SK-N-SH (cell line): ENCODE measurements around the gene SS18. TPM values are rescaled to one million over a fixed set of nuclear protein-coding genes. Genes with fewer than 3 reads are reported as not detected.

ENCODE experiments used
- CTCF ChIA-PET: fragments of 300-600, 350-600 bp; formaldehyde crosslinking; extraction: SDS; loops from one replicate; lab custom pipeline; 2021; lab: Yijun Ruan, JAX
- POLR2A ChIA-PET: fragments of 350-600 bp; sonication (Branson Sonifier 250); formaldehyde crosslinking; extraction: SDS; loops from one replicate; lab custom pipeline; 2020; ENCODE audit warnings: antibody characterized with exemption, inconsistent platforms; lab: Yijun Ruan, JAX
- DNase-seq: peaks from one replicate; pipeline ENCODE4 v3.0.0; 2012
- H2AFZ ChIP-seq: fragments of 200-600 bp; sonication (generic); 2 replicates; pipeline ENCODE4 v1.8.1; 2016; ENCODE audit warnings: antibody characterized with exemption, mild to moderate bottlenecking, low read depth
- H3F3A ChIP-seq: fragments of 200-600 bp; sonication (generic); replicated peaks from 2 replicates; pipeline ENCODE3; 2016; ENCODE audit warnings: antibody characterized with exemption, mild to moderate bottlenecking; ENCODE audit not compliant: insufficient read depth
- H3K27ac ChIP-seq, 2 experiments: fragments of 200-500 bp in 1 of 2; fragments of 200-600 bp in 1 of 2; sonication (Bioruptor generic) in 1 of 2; sonication (generic), shearing (Covaris generic) in 1 of 2; 2 replicates each; pipeline versions ENCODE4 v1.5.1 to v1.6.1; 2014 to 2016; ENCODE audit warnings: low read depth in 2 of 2, inconsistent platforms in 1 of 2, low read length in 1 of 2, mild to moderate bottlenecking in 1 of 2, mixed read lengths in 1 of 2
- H3K27me3 ChIP-seq: fragments of 200-600 bp; sonication (generic), shearing (Covaris generic); 2 replicates; pipeline ENCODE4 v1.6.1; 2016; ENCODE audit warnings: mixed run types; ENCODE audit not compliant: insufficient read depth
- H3K36me3 ChIP-seq, 2 experiments: fragments of 200-500 bp in 1 of 2; fragments of 200-600 bp in 1 of 2; sonication (Bioruptor generic) in 1 of 2; sonication (generic) in 1 of 2; replicated peaks in 1 of 2; 2 replicates each; pipeline versions ENCODE3 to v1.5.1; 2014 to 2016; ENCODE audit warnings: low read length in 1 of 2, mild to moderate bottlenecking in 1 of 2; ENCODE audit not compliant: insufficient read depth in 2 of 2, control insufficient read depth in 1 of 2
- H3K4me1 ChIP-seq, 2 experiments: fragments of 200-500 bp in 1 of 2; fragments of 200-600 bp in 1 of 2; sonication (Bioruptor generic) in 1 of 2; sonication (generic), shearing (Covaris generic) in 1 of 2; 2 replicates each; pipeline versions ENCODE4 v1.5.1 to v1.6.1; 2014 to 2016; ENCODE audit warnings: low read depth in 1 of 2, low read length in 1 of 2, mixed run types in 1 of 2; ENCODE audit not compliant: insufficient read depth in 2 of 2, control insufficient read depth in 1 of 2
- H3K4me2 ChIP-seq: fragments of 200-600 bp; sonication (generic), shearing (Covaris generic); 2 replicates; pipeline ENCODE4 v1.6.1; 2017; ENCODE audit warnings: mixed run types
- H3K4me3 ChIP-seq, 2 experiments: fragments of 200-500 bp in 1 of 2; fragments of 200-600 bp in 1 of 2; sonication (Bioruptor generic) in 1 of 2; sonication (generic), shearing (Covaris generic) in 1 of 2; 2 replicates each; pipeline versions ENCODE4 v1.5.1 to v1.8.1; 2014 to 2016; ENCODE audit warnings: low read depth in 2 of 2, inconsistent platforms in 1 of 2, low read length in 1 of 2, mild to moderate bottlenecking in 1 of 2, mixed read lengths in 1 of 2, moderate library complexity in 1 of 2
- H3K79me2 ChIP-seq: fragments of 200-600 bp; sonication (generic); 2 replicates; pipeline ENCODE4 v1.8.1; 2017; ENCODE audit warnings: mild to moderate bottlenecking; ENCODE audit not compliant: insufficient read depth
- H3K9ac ChIP-seq: fragments of 200-600 bp; sonication (generic); 2 replicates; pipeline ENCODE4 v1.6.1; 2017; ENCODE audit warnings: mixed run types
- H3K9me2 ChIP-seq: fragments of 200-600 bp; sonication (generic); 2 replicates; pipeline ENCODE4 v1.6.1; 2017; ENCODE audit warnings: mixed run types
- H3K9me3 ChIP-seq: fragments of 200-600 bp; sonication (generic); 2 replicates; pipeline ENCODE4 v1.6.1; 2017; ENCODE audit warnings: mixed run types, mild to moderate bottlenecking, moderate library complexity
- H4K20me1 ChIP-seq: fragments of 200-600 bp; sonication (generic); 2 replicates; pipeline ENCODE4 v1.6.1; 2017; ENCODE audit warnings: mild to moderate bottlenecking, mixed run types; ENCODE audit not compliant: insufficient read depth
- CHD2 ChIP-seq: fragments of 150-350 bp; IDR thresholded peaks from 2 replicates; pipeline ENCODE4 v1.6.1; 2018; ENCODE audit warnings: low read length; ENCODE audit not compliant: partially characterized antibody
- ELF1 ChIP-seq: IDR thresholded peaks from 2 replicates; pipeline ENCODE4 v1.4.0; 2012
- EZH2phosphoT487 ChIP-seq: fragments of 200-600 bp; sonication (generic); IDR thresholded peaks from 2 replicates; pipeline ENCODE4 v1.6.1; 2017; ENCODE audit warnings: low read depth, mixed run types, mild to moderate bottlenecking, antibody characterized with exemption, moderate library complexity, borderline replicate concordance
- FOSL2 ChIP-seq: IDR thresholded peaks from 2 replicates; pipeline ENCODE4 v1.4.0; 2012; ENCODE audit warnings: low read depth, mild to moderate bottlenecking, moderate library complexity, borderline replicate concordance
- FOXJ3 ChIP-seq: sonication (generic); formaldehyde crosslinking; IDR thresholded peaks from 2 replicates; pipeline ENCODE4 v1.5.1; 2020; ENCODE audit warnings: mild to moderate bottlenecking, missing genetic modification reagents
- GABPA ChIP-seq: IDR thresholded peaks from 2 replicates; pipeline ENCODE4 v1.4.0; 2012; ENCODE audit warnings: low read depth, mild to moderate bottlenecking
- GATA2 ChIP-seq: sonication (generic); formaldehyde crosslinking; IDR thresholded peaks from 2 replicates; pipeline ENCODE4 v1.5.0; 2020; ENCODE audit warnings: mild to moderate bottlenecking, missing genetic modification reagents
- JUND ChIP-seq: IDR thresholded peaks from 2 replicates; pipeline ENCODE4 v1.4.0; 2012
- MAX ChIP-seq: IDR thresholded peaks from 2 replicates; pipeline ENCODE4 v1.4.0; 2012; ENCODE audit warnings: low read depth
- MEF2A ChIP-seq: IDR thresholded peaks from 2 replicates; pipeline ENCODE4 v1.4.0; 2012; ENCODE audit warnings: low read depth, borderline replicate concordance
- MXI1 ChIP-seq: IDR thresholded peaks from 2 replicates; pipeline ENCODE4 v1.6.1; 2012; ENCODE audit warnings: mild to moderate bottlenecking, low read depth, low read length, improper control_type of control experiment
- NFIC ChIP-seq: IDR thresholded peaks from 2 replicates; pipeline ENCODE4 v1.4.0; 2012; ENCODE audit warnings: borderline replicate concordance
- NRF1 ChIP-seq: IDR thresholded peaks from 2 replicates; pipeline ENCODE4 v1.6.1; 2012; ENCODE audit warnings: low read depth, mild to moderate bottlenecking, low read length
- POLR2AphosphoS5 ChIP-seq: IDR thresholded peaks from 2 replicates; pipeline ENCODE4 v1.6.1; 2012; ENCODE audit warnings: low read depth, low read length
- RCOR1 ChIP-seq: fragments of 150-350 bp; IDR thresholded peaks from 2 replicates; pipeline ENCODE4 v1.6.1; 2017; ENCODE audit warnings: antibody characterized with exemption, low read length
- RXRA ChIP-seq: IDR thresholded peaks from 2 replicates; pipeline ENCODE4 v1.4.0; 2012; ENCODE audit warnings: low read depth, mild to moderate bottlenecking, borderline replicate concordance
- TEAD4 ChIP-seq: IDR thresholded peaks from 2 replicates; pipeline ENCODE4 v1.4.0; 2012; ENCODE audit warnings: mild to moderate bottlenecking, borderline replicate concordance; ENCODE audit not compliant: insufficient read depth
- YY1 ChIP-seq: IDR thresholded peaks from 2 replicates; pipeline ENCODE4 v1.4.0; 2012; ENCODE audit warnings: low read depth, mild to moderate bottlenecking
- ZBTB33 ChIP-seq: IDR thresholded peaks from 2 replicates; pipeline ENCODE4 v1.4.0; 2012; ENCODE audit warnings: low read depth, borderline replicate concordance
- WGBS: methylation state at CpG from one replicate; pipeline ENCODE4 v1.1.6; 2017; ENCODE audit warnings: low lambda C conversion rate; 5-methylcytosine and 5-hydroxymethylcytosine counted together
- polyA plus RNA-seq, 3 experiments: library from polyadenylated mRNA; depleted of rRNA; stranded (reverse); fragments of >200 nt; gene quantifications; 2 replicates each; pipeline ENCODE4 v1.2.3, GENCODE V29; 2012
- TF ChIP-seq, protein P1 (sequence below): fragments of 200-600 bp; sonication (generic); IDR thresholded peaks from 2 replicates; pipeline ENCODE4 v1.6.1; 2017; ENCODE audit warnings: antibody characterized with exemption, mild to moderate bottlenecking, moderate library complexity

Gene SS18
- polyA plus RNA-seq, 1 of the 3 experiments (the other 2 are of a cell fraction) = 98.6 TPM

DNA sequence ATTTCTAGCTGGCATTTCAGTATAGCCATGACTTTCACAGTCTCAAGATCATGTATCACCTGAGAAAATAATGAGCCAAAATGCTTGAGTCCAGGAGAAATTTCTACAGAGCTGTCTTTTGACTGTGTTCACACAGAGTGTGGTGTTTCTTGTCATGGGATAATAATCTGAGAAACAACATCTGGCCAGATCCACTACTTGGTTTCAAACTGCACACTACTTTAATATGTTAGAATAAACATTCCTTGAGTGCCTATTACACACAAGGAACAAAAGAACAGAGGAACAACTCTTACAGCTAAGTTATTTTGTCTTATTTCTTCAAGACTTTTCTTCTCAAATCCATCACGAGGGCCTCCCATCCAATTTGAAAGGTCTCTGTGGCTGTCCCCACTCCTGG lies 108.3 kb downstream of the SS18 start:
- CTCF ChIA-PET = no interaction called here
- H3K4me1 ChIP-seq = no peaks in the 10 kb centered on the region
- no peaks in the 10 kb centered on the region for H3K36me3 ChIP-seq
- no peak overlapping the region for H3K4me3 ChIP-seq
- no peaks in the 10 kb centered on the region for H3F3A ChIP-seq
- no peaks in the 10 kb centered on the region for H4K20me1 ChIP-seq
- TF ChIP-seq GABPA = no peak
- no peak for TF ChIP-seq FOSL2
- TF ChIP-seq MXI1 = no peak
- TF ChIP-seq RCOR1 = no peak
- TF ChIP-seq NRF1 = no peak
- TF ChIP-seq CHD2 = no peak
- TF ChIP-seq MEF2A = no peak
- TF ChIP-seq JUND = no peak
- no peak for TF ChIP-seq POLR2AphosphoS5
- TF ChIP-seq MAX = no peak
- no peak for TF ChIP-seq NFIC
- no peak for TF ChIP-seq YY1
- TF ChIP-seq TEAD4 = no peak
- TF ChIP-seq EZH2phosphoT487 = no peak
- TF ChIP-seq RXRA = no peak
- no peak for TF ChIP-seq ZBTB33
- no peak for TF ChIP-seq ELF1
- TF ChIP-seq, protein P1, sequence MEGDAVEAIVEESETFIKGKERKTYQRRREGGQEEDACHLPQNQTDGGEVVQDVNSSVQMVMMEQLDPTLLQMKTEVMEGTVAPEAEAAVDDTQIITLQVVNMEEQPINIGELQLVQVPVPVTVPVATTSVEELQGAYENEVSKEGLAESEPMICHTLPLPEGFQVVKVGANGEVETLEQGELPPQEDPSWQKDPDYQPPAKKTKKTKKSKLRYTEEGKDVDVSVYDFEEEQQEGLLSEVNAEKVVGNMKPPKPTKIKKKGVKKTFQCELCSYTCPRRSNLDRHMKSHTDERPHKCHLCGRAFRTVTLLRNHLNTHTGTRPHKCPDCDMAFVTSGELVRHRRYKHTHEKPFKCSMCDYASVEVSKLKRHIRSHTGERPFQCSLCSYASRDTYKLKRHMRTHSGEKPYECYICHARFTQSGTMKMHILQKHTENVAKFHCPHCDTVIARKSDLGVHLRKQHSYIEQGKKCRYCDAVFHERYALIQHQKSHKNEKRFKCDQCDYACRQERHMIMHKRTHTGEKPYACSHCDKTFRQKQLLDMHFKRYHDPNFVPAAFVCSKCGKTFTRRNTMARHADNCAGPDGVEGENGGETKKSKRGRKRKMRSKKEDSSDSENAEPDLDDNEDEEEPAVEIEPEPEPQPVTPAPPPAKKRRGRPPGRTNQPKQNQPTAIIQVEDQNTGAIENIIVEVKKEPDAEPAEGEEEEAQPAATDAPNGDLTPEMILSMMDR = no peak
- no peak for TF ChIP-seq FOXJ3 (CRISPR knock-in tag)
- no peak for TF ChIP-seq GATA2 (CRISPR knock-in tag)
- WGBS = 11% methylated on average over 1 of the region's 1 CpG
- H3K79me2 ChIP-seq = no peaks in the 10 kb centered on the region
- DNase-seq = no peak
- POLR2A ChIA-PET = no interaction called here
- no peaks in the 10 kb centered on the region for H3K9me2 ChIP-seq
- H2AFZ ChIP-seq = no peak overlapping the region
- H3K9ac ChIP-seq = no peak overlapping the region
- H3K27ac ChIP-seq = no peak overlapping the region
- no peak overlapping the region for H3K4me2 ChIP-seq
- H3K27me3 ChIP-seq = no peaks in the 10 kb centered on the region
- H3K9me3 ChIP-seq = no peaks in the 10 kb centered on the region
